ENCODE results near the gene POLR3H. TPM values are rescaled to one million over a fixed set of nuclear protein-coding genes. Genes with fewer than 3 reads are reported as not detected.

POLR3H gene
- total and polyA plus RNA-seq, 10 of the 15 experiments (the other 5 are each of a cell fraction or from before 2014, with no cell fraction given): 3.5 to 62.7 (median 24.6) TPM

GRCh38 chr22:41485033-41485432, 59.2 kb downstream of the POLR3H start:
- BruUV-seq (replicated peaks): no TSS peak
- peaks cover 82% of the 10 kb centered on the region for H3K79me2 ChIP-seq (ENCODE audit: control insufficient read depth, insufficient read depth, low read length)
- H3K9ac ChIP-seq (ENCODE audit: control insufficient read depth, insufficient read depth, low read length): no peak overlapping the region
- no peak overlapping the region for H3K4me3 ChIP-seq
- H4K20me1 ChIP-seq (ENCODE audit: control insufficient read depth, insufficient read depth): no peaks in the 10 kb centered on the region; the same call in 1 of the 2 replicates
- ATAC-seq (no peak), DNase-seq (ENCODE audit: low read depth, low spot score) (no peak), FAIRE-seq (no peak)
- intact Hi-C loops (cut with micrococcal nuclease; ENCODE audit: unreplicated experiment): no loop called here
- 50% methylated on average over 7 of the region's 7 CpGs for WGBS (ENCODE audit: insufficient coverage, insufficient replicate concordance, low lambda C conversion rate, missing lambda C conversion rate)
- H3K27me3 ChIP-seq (replicated peaks in 1 of 2; ENCODE audit: control insufficient read depth in 2 of 2, insufficient read depth in 2 of 2, low read length in 1 of 2): no peaks in the 10 kb centered on the region
- RAD21 ChIA-PET (ENCODE audit: unreplicated experiment): interaction anchor here (0.7 kb wide), 1 partner anchor 14 kb away, joined by 3 read pairs; no protein-coding TSS in a partner anchor
- H3K9me3 ChIP-seq (replicated peaks; ENCODE audit: control insufficient read depth, insufficient read depth, low read length): no peaks in the 10 kb centered on the region
- H3K4me2 ChIP-seq (ENCODE audit: control insufficient read depth, insufficient read depth): no peak overlapping the region
- SMC1A ChIA-PET (ENCODE audit: uncharacterized antibody, unreplicated experiment): interaction anchor here (1.4 kb wide), 1 partner anchor 9 kb away, joined by 3 read pairs; no protein-coding TSS in a partner anchor
- POLR2A ChIA-PET: interaction anchor here (1.2 kb wide), 1 partner anchor 40 kb away, joined by 3 read pairs; no protein-coding TSS in a partner anchor
- H3K36me3 ChIP-seq (ENCODE audit: control insufficient read depth in 2 of 2, insufficient read depth in 2 of 2, low read length in 1 of 2): peaks cover 5 to 6% of the 10 kb centered on the region in 2 experiments; a peak in 3 of 4 replicates
- CTCF ChIA-PET: no interaction called here
- H3K27ac ChIP-seq (ENCODE audit: control insufficient read depth, insufficient read depth): no peak overlapping the region
- H2AFZ ChIP-seq (ENCODE audit: control insufficient read depth, low read depth, low read length): no peak overlapping the region
- in situ Hi-C loops (cut with MboI): no loop called here
- H3K4me1 ChIP-seq (ENCODE audit: control insufficient read depth, insufficient read depth, low read length): peaks cover 25% of the 10 kb centered on the region
- TF ChIP-seq CBX5 (IDR thresholded peaks at IDR 0.05; ENCODE audit: low read depth) (no peak), ATF7 (IDR thresholded peaks at IDR 0.05; ENCODE audit: low read depth) (no peak), YBX1 (IDR thresholded peaks at IDR 0.05) (no peak), PBX3 (IDR thresholded peaks at IDR 0.05; ENCODE audit: insufficient replicate concordance, low read depth, low read length) (no peak), POLR2A (IDR thresholded peaks at IDR 0.05; ENCODE audit: low read depth, low read length) (no peak), ZBTB11 (CRISPR knock-in tag; IDR thresholded peaks at IDR 0.05) (no peak), POU2F2 (IDR thresholded peaks at IDR 0.05; ENCODE audit: borderline replicate concordance, low read depth, low read length) (no peak), ZBED1 (IDR thresholded peaks at IDR 0.05; ENCODE audit: borderline replicate concordance) (no peak), PAX8 (IDR thresholded peaks at IDR 0.05) (no peak), CHD1 (IDR thresholded peaks at IDR 0.05; ENCODE audit: low read depth, low read length) (no peak), IRF3 (IDR thresholded peaks at IDR 0.05) (no peak), HCFC1 (IDR thresholded peaks at IDR 0.05; ENCODE audit: low read length) (no peak), RAD21 (IDR thresholded peaks at IDR 0.05; ENCODE audit: insufficient read depth, low read depth, low read length) (no peak), E2F8 (IDR thresholded peaks at IDR 0.05; ENCODE audit: low read depth, partially characterized antibody) (no peak), MYC (IDR thresholded peaks at IDR 0.05; ENCODE audit: insufficient read depth, insufficient read length, insufficient replicate concordance, low read length, severe bottlenecking) (no peak), USF1 (IDR thresholded peaks at IDR 0.05; ENCODE audit: borderline replicate concordance, extremely low read length, insufficient read depth, low read depth, low read length) (no peak)

Measured in GM12878 (cell line).